ENCODE results near the gene SLC49A4.

SLC49A4 gene

DNA sequence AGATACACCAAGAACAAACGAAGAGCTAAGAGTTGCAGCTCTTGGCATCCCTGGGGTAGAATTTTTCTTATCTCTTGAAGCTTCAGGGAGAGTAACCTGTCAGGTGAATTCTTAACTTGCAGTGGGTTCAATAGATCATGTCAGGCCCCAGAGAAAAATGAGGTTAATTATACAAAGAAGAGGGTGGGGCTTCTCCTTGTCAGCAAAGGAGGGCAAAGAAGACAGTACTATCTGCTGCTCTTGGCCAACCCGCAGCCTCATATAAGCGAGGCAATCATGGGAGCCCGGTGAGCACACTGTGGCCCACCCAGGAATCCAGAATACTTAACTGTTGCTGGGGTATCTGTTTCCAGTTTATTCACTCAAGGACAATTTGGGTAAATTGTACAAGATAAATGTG, 122.5 kb downstream of the SLC49A4 start:
- Histone ChIP-seq H2BK120ac (ENCODE audit: insufficient read depth, low read length, poor library complexity) (no peak overlapping the region), H3K79me1 (ENCODE audit: low read length) (no peaks in the 10 kb centered on the region), H3K23ac (ENCODE audit: low read length) (no peak overlapping the region), H3K27ac (ENCODE audit: low read depth, low read length) (no peak overlapping the region), H3K36me3 (ENCODE audit: control insufficient read depth in 1 of 2, insufficient read depth in 2 of 2, low read length in 2 of 2) (no peaks in the 10 kb centered on the region), H4K91ac (ENCODE audit: low read depth, low read length) (no peak overlapping the region), H3K79me2 (ENCODE audit: control insufficient read depth, insufficient read depth, low read length, poor library complexity) (no peaks in the 10 kb centered on the region), H3K4me1 (ENCODE audit: control insufficient read depth in 1 of 2, insufficient read depth in 2 of 2, low read length in 2 of 2) (no peaks in the 10 kb centered on the region), H2AFZ (ENCODE audit: insufficient read depth, low read length, poor library complexity) (no peak overlapping the region), H3K4me2 (ENCODE audit: low read length) (no peak overlapping the region), H2AK5ac (ENCODE audit: low read length) (no peak overlapping the region), H3K4me3 (ENCODE audit: low read depth, low read length) (no peak overlapping the region), H3K9me3 (ENCODE audit: insufficient read depth, low read depth, low read length) (peaks cover 4% of the 10 kb centered on the region), H3K9ac (ENCODE audit: low read length) (no peak overlapping the region), H2BK12ac (ENCODE audit: low read length) (no peak overlapping the region), H3K4ac (ENCODE audit: low read depth, low read length) (no peak overlapping the region), H4K12ac (ENCODE audit: low read depth, low read length) (no peak overlapping the region), H3K14ac (ENCODE audit: low read length) (no peak overlapping the region), H3K27me3 (ENCODE audit: insufficient read depth, low read length) (peaks cover 4% of the 10 kb centered on the region), H3K18ac (ENCODE audit: low read length) (no peak overlapping the region), H2BK5ac (ENCODE audit: low read depth, low read length, poor library complexity) (no peak overlapping the region), H4K8ac (ENCODE audit: low read depth, low read length) (no peak overlapping the region)
- no CpG with 5 or more reads among the region's 4 CpGs for WGBS (ENCODE audit: extremely low coverage, insufficient coverage, insufficient read length)
- DNase-seq, result no peak

DNA sequence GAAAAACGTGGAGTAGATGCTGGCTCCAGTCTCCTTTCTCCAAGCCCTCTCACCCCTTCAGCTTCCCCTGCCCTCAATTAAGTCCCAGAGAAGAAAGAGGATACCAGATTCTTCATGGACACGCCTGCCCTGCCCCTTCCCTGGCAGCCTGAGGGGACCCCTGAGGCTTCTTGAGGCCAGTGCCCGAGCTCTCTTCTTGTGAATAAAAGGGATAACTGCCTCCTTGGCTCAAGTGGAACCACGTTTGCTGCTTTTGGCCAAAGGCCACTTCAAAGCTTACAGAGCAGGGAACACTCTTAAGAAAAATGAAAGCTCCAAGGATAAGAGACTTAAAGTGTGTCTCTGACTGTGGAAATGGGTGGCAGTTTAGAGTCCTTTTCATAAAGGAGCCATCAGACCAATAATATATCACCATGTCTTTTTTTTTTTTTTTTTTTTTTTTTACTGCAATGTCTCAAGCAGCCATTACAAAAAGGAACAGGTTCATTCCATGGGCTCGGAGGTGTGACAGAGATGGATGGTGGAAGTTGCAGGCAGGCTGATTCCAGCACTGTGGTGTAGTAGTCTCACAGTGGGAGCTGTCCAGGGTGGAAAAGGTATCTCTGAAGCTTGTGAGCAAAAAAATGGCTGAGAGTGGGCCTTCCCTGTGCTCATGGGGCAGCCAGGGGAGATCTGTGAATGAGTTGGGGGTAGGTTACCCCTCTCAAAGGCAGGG, 123.9 kb downstream of the SLC49A4 start:
- no peak overlapping the region for H2BK120ac ChIP-seq (ENCODE audit: insufficient read depth, low read length, poor library complexity)
- H2AK5ac ChIP-seq (ENCODE audit: low read length), result no peak overlapping the region
- H3K4me3 ChIP-seq (ENCODE audit: low read depth, low read length), result no peak overlapping the region
- no peaks in the 10 kb centered on the region for H3K4me1 ChIP-seq (ENCODE audit: control insufficient read depth in 1 of 2, insufficient read depth in 2 of 2, low read length in 2 of 2)
- H4K12ac ChIP-seq (ENCODE audit: low read depth, low read length), result no peak overlapping the region
- DNase-seq, result no peak
- H3K4ac ChIP-seq (ENCODE audit: low read depth, low read length), result no peak overlapping the region
- H3K27ac ChIP-seq (ENCODE audit: low read depth, low read length), result no peak overlapping the region
- H3K36me3 ChIP-seq (ENCODE audit: control insufficient read depth in 1 of 2, insufficient read depth in 2 of 2, low read length in 2 of 2), result no peaks in the 10 kb centered on the region
- no CpG with 5 or more reads among the region's 5 CpGs for WGBS (ENCODE audit: extremely low coverage, insufficient coverage, insufficient read length)
- no peak overlapping the region for H3K14ac ChIP-seq (ENCODE audit: low read length)
- peaks cover 5% of the 10 kb centered on the region for H3K27me3 ChIP-seq (ENCODE audit: insufficient read depth, low read length)
- no peak overlapping the region for H2BK12ac ChIP-seq (ENCODE audit: low read length)
- H3K4me2 ChIP-seq (ENCODE audit: low read length), result no peak overlapping the region
- H3K79me2 ChIP-seq (ENCODE audit: control insufficient read depth, insufficient read depth, low read length, poor library complexity), result no peaks in the 10 kb centered on the region
- peaks cover 4% of the 10 kb centered on the region for H3K9me3 ChIP-seq (ENCODE audit: insufficient read depth, low read depth, low read length)
- H2BK5ac ChIP-seq (ENCODE audit: low read depth, low read length, poor library complexity), result no peak overlapping the region
- H3K79me1 ChIP-seq (ENCODE audit: low read length), result no peaks in the 10 kb centered on the region
- H3K9ac ChIP-seq (ENCODE audit: low read length), result no peak overlapping the region
- H4K8ac ChIP-seq (ENCODE audit: low read depth, low read length), result no peak overlapping the region
- no peak overlapping the region for H2AFZ ChIP-seq (ENCODE audit: insufficient read depth, low read length, poor library complexity)
- no peak overlapping the region for H3K23ac ChIP-seq (ENCODE audit: low read length)
- H4K91ac ChIP-seq (ENCODE audit: low read depth, low read length), result no peak overlapping the region
- H3K18ac ChIP-seq (ENCODE audit: low read length), result no peak overlapping the region

DNA sequence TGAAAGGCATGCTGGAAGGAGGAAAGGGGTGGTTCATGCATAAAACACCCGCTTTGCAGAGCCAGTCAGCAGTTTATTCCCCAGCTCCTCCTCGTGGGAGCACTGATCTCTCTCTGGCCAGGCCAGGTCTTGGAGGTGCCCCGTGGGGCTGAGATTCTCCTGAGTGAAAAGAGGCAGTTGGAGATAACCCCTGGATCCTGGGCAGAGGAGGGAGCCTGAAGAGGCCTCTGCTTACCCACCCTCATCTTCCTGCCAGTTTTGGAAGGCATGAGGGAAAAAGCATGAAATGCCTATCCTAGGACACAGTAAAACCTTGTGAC, 124.4 kb downstream of the SLC49A4 start:
- no peak overlapping the region for H3K4ac ChIP-seq (ENCODE audit: low read depth, low read length)
- no peak overlapping the region for H2BK120ac ChIP-seq (ENCODE audit: insufficient read depth, low read length, poor library complexity)
- WGBS (ENCODE audit: extremely low coverage, insufficient coverage, insufficient read length), result no CpG with 5 or more reads among the region's 3 CpGs
- no peak overlapping the region for H3K4me2 ChIP-seq (ENCODE audit: low read length)
- no peak overlapping the region for H2AK5ac ChIP-seq (ENCODE audit: low read length)
- H3K14ac ChIP-seq (ENCODE audit: low read length), result no peak overlapping the region
- H2AFZ ChIP-seq (ENCODE audit: insufficient read depth, low read length, poor library complexity), result no peak overlapping the region
- H3K79me1 ChIP-seq (ENCODE audit: low read length), result no peaks in the 10 kb centered on the region
- no peak overlapping the region for H2BK12ac ChIP-seq (ENCODE audit: low read length)
- no peaks in the 10 kb centered on the region for H3K36me3 ChIP-seq (ENCODE audit: control insufficient read depth in 1 of 2, insufficient read depth in 2 of 2, low read length in 2 of 2)
- H3K9ac ChIP-seq (ENCODE audit: low read length), result no peak overlapping the region
- H3K79me2 ChIP-seq (ENCODE audit: control insufficient read depth, insufficient read depth, low read length, poor library complexity), result no peaks in the 10 kb centered on the region
- H3K4me3 ChIP-seq (ENCODE audit: low read depth, low read length), result no peak overlapping the region
- H3K9me3 ChIP-seq (ENCODE audit: insufficient read depth, low read depth, low read length), result peaks cover 4% of the 10 kb centered on the region
- H2BK5ac ChIP-seq (ENCODE audit: low read depth, low read length, poor library complexity), result no peak overlapping the region
- no peak overlapping the region for H3K23ac ChIP-seq (ENCODE audit: low read length)
- H3K27ac ChIP-seq (ENCODE audit: low read depth, low read length), result no peak overlapping the region
- H3K18ac ChIP-seq (ENCODE audit: low read length), result no peak overlapping the region
- no peak overlapping the region for H4K91ac ChIP-seq (ENCODE audit: low read depth, low read length)
- DNase-seq, result no peak
- no peak overlapping the region for H4K12ac ChIP-seq (ENCODE audit: low read depth, low read length)
- no peaks in the 10 kb centered on the region for H3K4me1 ChIP-seq (ENCODE audit: control insufficient read depth in 1 of 2, insufficient read depth in 2 of 2, low read length in 2 of 2)
- H4K8ac ChIP-seq (ENCODE audit: low read depth, low read length), result no peak overlapping the region
- peaks cover 5% of the 10 kb centered on the region for H3K27me3 ChIP-seq (ENCODE audit: insufficient read depth, low read length)

DNA sequence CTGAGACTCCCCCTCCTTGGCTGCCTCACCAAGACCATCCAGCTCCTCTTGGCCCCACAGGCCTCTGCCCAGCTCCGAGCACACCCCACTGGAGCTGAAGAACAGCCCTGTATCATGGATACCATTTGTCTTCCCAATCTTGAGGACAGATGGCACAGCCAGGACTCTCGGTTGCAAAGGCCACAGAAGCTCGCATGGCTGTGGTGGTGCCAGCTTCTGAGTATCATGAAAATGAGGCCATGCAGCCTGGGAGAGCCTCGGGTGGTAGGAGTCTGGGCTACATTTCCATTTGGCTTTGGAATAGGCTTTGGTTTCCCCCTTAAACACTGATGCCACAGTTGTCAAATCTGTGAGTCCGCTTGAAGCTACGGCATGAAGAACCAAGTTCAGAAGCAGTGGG, 126.1 kb downstream of the SLC49A4 start:
- Histone ChIP-seq H3K9ac (ENCODE audit: low read length) (no peak overlapping the region), H2BK12ac (ENCODE audit: low read length) (no peak overlapping the region), H3K27ac (ENCODE audit: low read depth, low read length) (no peak overlapping the region), H3K4me2 (ENCODE audit: low read length) (no peak overlapping the region), H3K4me3 (ENCODE audit: low read depth, low read length) (no peak overlapping the region), H2BK120ac (ENCODE audit: insufficient read depth, low read length, poor library complexity) (no peak overlapping the region), H3K27me3 (ENCODE audit: insufficient read depth, low read length) (peaks cover 5% of the 10 kb centered on the region), H2BK5ac (ENCODE audit: low read depth, low read length, poor library complexity) (no peak overlapping the region), H4K91ac (ENCODE audit: low read depth, low read length) (no peak overlapping the region), H4K12ac (ENCODE audit: low read depth, low read length) (no peak overlapping the region), H3K79me1 (ENCODE audit: low read length) (no peaks in the 10 kb centered on the region), H3K9me3 (ENCODE audit: insufficient read depth, low read depth, low read length) (peaks cover 4% of the 10 kb centered on the region), H3K36me3 (ENCODE audit: control insufficient read depth in 1 of 2, insufficient read depth in 2 of 2, low read length in 2 of 2) (no peaks in the 10 kb centered on the region), H3K4ac (ENCODE audit: low read depth, low read length) (no peak overlapping the region), H3K18ac (ENCODE audit: low read length) (no peak overlapping the region), H2AFZ (ENCODE audit: insufficient read depth, low read length, poor library complexity) (no peak overlapping the region), H3K79me2 (ENCODE audit: control insufficient read depth, insufficient read depth, low read length, poor library complexity) (no peaks in the 10 kb centered on the region), H4K8ac (ENCODE audit: low read depth, low read length) (no peak overlapping the region), H2AK5ac (ENCODE audit: low read length) (no peak overlapping the region), H3K14ac (ENCODE audit: low read length) (no peak overlapping the region), H3K23ac (ENCODE audit: low read length) (no peak overlapping the region), H3K4me1 (ENCODE audit: control insufficient read depth in 1 of 2, insufficient read depth in 2 of 2, low read length in 2 of 2) (no peaks in the 10 kb centered on the region)
- DNase-seq, result no peak
- no CpG with 5 or more reads among the region's 6 CpGs for WGBS (ENCODE audit: extremely low coverage, insufficient coverage, insufficient read length)

Data from trophoblast cell (in vitro differentiated cells and primary cell).